ENCODE data around the gene ALOXE3. TPM values are rescaled to one million over a fixed set of nuclear protein-coding genes. Genes with fewer than 3 reads are reported as not detected.

ALOXE3 gene
- total and polyA plus RNA-seq, 4 donors, result 0.12 to 0.68 (median 0.28) TPM; not detected in 1

DNA sequence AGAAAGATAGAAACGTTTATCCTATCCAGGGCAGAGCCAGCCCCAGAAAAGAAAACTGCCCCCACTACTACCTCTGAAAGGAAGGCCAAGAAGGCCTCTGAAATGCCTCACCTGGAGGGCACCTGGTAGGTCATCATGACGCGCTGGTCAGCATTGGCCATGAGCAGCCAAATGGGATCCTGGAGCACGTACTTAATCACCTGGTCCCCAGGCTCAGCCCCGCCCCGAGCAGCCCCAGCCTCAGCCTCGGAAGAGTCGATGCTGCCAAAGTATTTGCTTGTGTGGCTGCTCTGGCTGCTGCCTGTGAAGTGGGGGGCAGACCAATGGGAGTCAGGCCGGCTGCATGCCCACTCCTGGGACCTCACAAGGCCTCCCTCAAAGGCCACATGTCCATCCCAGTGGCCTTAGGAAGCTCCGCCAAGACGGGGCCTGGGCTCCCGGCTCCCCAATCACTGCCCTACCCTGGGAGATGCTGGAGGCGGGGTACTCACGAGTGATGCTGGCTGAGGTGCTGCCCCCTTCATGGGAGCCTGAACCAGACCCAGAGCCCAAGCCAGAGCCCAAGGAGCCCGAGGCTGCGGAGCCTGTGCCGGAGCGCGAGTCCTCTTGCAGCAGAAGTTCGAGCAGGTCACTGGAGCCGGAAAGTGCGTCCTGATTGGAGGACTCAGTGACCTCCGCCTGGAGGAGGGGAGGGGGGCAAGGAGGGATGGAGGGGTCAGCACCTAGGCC is 24.0 kb upstream of the ALOXE3 start:
- no peaks in the 10 kb centered on the region for H3K9me3 ChIP-seq (ENCODE audit: control insufficient read depth in 4 of 4, insufficient read depth in 3 of 4, low read length in 3 of 4)
- H3K36me3 ChIP-seq (ENCODE audit: control insufficient read depth in 4 of 4, insufficient read depth in 4 of 4, low read length in 4 of 4), result peaks cover 28 to 72% (median 52%) of the 10 kb centered on the region in 4 donors
- H3K27ac ChIP-seq (ENCODE audit: low read depth in 1 of 2, low read length in 1 of 2), result peak overlapping the region in 1 of 2 donors; percentile 25
- DNase-seq (no peak), ATAC-seq (ENCODE audit: insufficient read depth, low FRiP score) (no peak)
- H3K27me3 ChIP-seq (ENCODE audit: control insufficient read depth in 3 of 3, insufficient read depth in 3 of 3, low read length in 2 of 3), result no peaks in the 10 kb centered on the region
- peaks cover 0 to 11% (median 2%) of the 10 kb centered on the region in 5 donors for H3K4me1 ChIP-seq (ENCODE audit: control insufficient read depth in 5 of 5, insufficient read depth in 5 of 5, low read length in 5 of 5)
- 91 to 94% methylated on average over 23 of the region's 23 CpGs for WGBS, 2 donors
- no peak overlapping the region for H3K9ac ChIP-seq (ENCODE audit: insufficient read depth in 1 of 2, low read length in 2 of 2)
- H3K4me3 ChIP-seq, result no peak overlapping the region
- TF ChIP-seq, protein P1, sequence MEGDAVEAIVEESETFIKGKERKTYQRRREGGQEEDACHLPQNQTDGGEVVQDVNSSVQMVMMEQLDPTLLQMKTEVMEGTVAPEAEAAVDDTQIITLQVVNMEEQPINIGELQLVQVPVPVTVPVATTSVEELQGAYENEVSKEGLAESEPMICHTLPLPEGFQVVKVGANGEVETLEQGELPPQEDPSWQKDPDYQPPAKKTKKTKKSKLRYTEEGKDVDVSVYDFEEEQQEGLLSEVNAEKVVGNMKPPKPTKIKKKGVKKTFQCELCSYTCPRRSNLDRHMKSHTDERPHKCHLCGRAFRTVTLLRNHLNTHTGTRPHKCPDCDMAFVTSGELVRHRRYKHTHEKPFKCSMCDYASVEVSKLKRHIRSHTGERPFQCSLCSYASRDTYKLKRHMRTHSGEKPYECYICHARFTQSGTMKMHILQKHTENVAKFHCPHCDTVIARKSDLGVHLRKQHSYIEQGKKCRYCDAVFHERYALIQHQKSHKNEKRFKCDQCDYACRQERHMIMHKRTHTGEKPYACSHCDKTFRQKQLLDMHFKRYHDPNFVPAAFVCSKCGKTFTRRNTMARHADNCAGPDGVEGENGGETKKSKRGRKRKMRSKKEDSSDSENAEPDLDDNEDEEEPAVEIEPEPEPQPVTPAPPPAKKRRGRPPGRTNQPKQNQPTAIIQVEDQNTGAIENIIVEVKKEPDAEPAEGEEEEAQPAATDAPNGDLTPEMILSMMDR (IDR thresholded peaks at IDR 0.05; ENCODE audit: control extremely low read depth, extremely low read depth), result no peak

DNA sequence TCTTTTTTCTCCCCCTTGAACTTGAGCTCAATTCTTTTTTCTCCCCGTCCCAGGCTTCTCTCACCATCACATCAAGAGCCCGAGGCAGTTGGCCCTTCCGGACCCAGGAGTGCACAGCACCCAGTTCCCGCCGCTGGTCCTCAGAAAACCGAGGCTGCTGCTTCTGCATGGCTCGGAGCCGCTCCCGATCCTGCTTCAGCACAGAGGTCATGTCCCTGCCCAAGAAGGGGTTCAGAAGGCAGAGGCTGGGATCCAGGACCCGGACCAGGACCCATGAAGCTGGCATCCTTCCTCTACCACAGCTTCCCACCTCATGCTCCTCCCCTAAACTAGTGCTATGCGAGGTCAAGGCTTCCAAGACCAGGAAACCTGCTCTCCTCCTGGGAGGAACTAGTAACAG is 23.4 kb upstream of the ALOXE3 start:
- Histone ChIP-seq H3K9ac (ENCODE audit: insufficient read depth in 1 of 2, low read length in 2 of 2) (no peak overlapping the region), H3K36me3 (ENCODE audit: control insufficient read depth in 4 of 4, insufficient read depth in 4 of 4, low read length in 4 of 4) (peaks cover 22 to 66% (median 47%) of the 10 kb centered on the region in 4 donors)

DNA sequence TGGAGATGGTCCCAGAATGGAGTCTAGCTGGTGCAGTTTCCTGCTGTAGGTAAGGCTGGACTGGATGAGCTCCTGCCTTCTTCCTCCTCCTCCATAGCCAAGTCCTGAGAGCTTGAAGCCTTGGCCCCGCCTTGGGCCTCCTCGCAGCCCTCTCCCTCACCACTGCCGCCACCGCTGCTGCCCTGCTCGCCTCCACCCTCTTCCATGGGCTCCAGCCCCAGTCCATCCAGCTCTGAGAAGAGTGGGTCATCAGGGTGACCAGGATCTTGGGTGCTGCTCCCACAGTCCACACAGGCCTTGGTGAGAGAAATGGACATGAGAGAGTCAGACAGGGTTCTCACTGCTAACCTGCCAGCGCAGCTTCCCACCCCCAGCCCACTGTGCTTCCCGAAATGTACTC is 22.7 kb upstream of the ALOXE3 start:
- Histone ChIP-seq H3K27ac (ENCODE audit: low read depth in 1 of 2, low read length in 1 of 2) (no peak overlapping the region), H3K4me1 (ENCODE audit: control insufficient read depth in 5 of 5, insufficient read depth in 5 of 5, low read length in 5 of 5) (peaks cover 0 to 11% (median 2%) of the 10 kb centered on the region in 5 donors), H3K9me3 (ENCODE audit: control insufficient read depth in 4 of 4, insufficient read depth in 3 of 4, low read length in 3 of 4) (no peaks in the 10 kb centered on the region), H3K4me3 (no peak overlapping the region), H3K9ac (ENCODE audit: insufficient read depth in 1 of 2, low read length in 2 of 2) (no peak overlapping the region), H3K27me3 (ENCODE audit: control insufficient read depth in 3 of 3, insufficient read depth in 3 of 3, low read length in 2 of 3) (no peaks in the 10 kb centered on the region), H3K36me3 (ENCODE audit: control insufficient read depth in 4 of 4, insufficient read depth in 4 of 4, low read length in 4 of 4) (peaks cover 20 to 59% (median 41%) of the 10 kb centered on the region in 4 donors)
- WGBS, 2 donors, result 93 to 98% methylated on average over 7 of the region's 7 CpGs
- DNase-seq, result no peak
- TF ChIP-seq, protein P1 (IDR thresholded peaks at IDR 0.05; ENCODE audit: control extremely low read depth, extremely low read depth), result no peak
- ATAC-seq (ENCODE audit: insufficient read depth, low FRiP score), result no peak

More for the DNA sequence above, 23.4 kb upstream of the ALOXE3 start:
- H3K27ac ChIP-seq (ENCODE audit: low read depth in 1 of 2, low read length in 1 of 2), result peak overlapping the region in 1 of 2 donors; percentile 25
- TF ChIP-seq, protein P1 (IDR thresholded peaks at IDR 0.05; ENCODE audit: control extremely low read depth, extremely low read depth), result no peak
- H3K27me3 ChIP-seq (ENCODE audit: control insufficient read depth in 3 of 3, insufficient read depth in 3 of 3, low read length in 2 of 3), result no peaks in the 10 kb centered on the region
- 92 to 96% methylated on average over 11 of the region's 11 CpGs for WGBS, 2 donors
- ATAC-seq (ENCODE audit: insufficient read depth, low FRiP score) (no peak), DNase-seq (no peak)
- no peaks in the 10 kb centered on the region for H3K9me3 ChIP-seq (ENCODE audit: control insufficient read depth in 4 of 4, insufficient read depth in 3 of 4, low read length in 3 of 4)
- H3K4me1 ChIP-seq (ENCODE audit: control insufficient read depth in 5 of 5, insufficient read depth in 5 of 5, low read length in 5 of 5), result peaks cover 0 to 11% (median 2%) of the 10 kb centered on the region in 5 donors
- no peak overlapping the region for H3K4me3 ChIP-seq

Data from lung (tissue), 12 donors.